Large intestine (tissue), 3 donors: ENCODE data around the gene PTPRU. TPM values are rescaled to one million over a fixed set of nuclear protein-coding genes. Genes with fewer than 3 reads are reported as not detected.
"Not testable (repeated sequence)": the region's sequence is repeated elsewhere in the genome, so short reads cannot be mapped to it uniquely, and the experiment has no call there.

Experiments used
- DNase-seq, 2 donors: peaks; one replicate each; pipeline versions ENCODE4 v3.0.0 to v3.0.0-alpha.2; 2013
- H3K27ac ChIP-seq: one replicate; pipeline ENCODE4 v1.5.1; 2013; ENCODE audit warnings: low read length
- H3K27me3 ChIP-seq: 2 replicates; pipeline ENCODE4 v1.6.1; 2013; ENCODE audit warnings: low read length; ENCODE audit not compliant: control insufficient read depth, insufficient read depth
- H3K36me3 ChIP-seq: 2 replicates; pipeline ENCODE4 v1.6.1; 2013; ENCODE audit warnings: low read length; ENCODE audit not compliant: control insufficient read depth, insufficient read depth
- H3K4me1 ChIP-seq: one replicate; pipeline ENCODE4 v1.6.1; 2013; ENCODE audit warnings: low read length; ENCODE audit not compliant: control insufficient read depth, insufficient read depth
- H3K4me3 ChIP-seq: one replicate; pipeline ENCODE4 v1.5.1; 2013; ENCODE audit warnings: low read length
- H3K9me3 ChIP-seq: one replicate; pipeline ENCODE4 v1.6.1; 2013; ENCODE audit warnings: mild to moderate bottlenecking, low read depth, low read length, moderate library complexity; ENCODE audit not compliant: control insufficient read depth
- WGBS: methylation state at CpG from one replicate; pipeline ENCODE4 v1.1.5; 2013; ENCODE audit warnings: low lambda C conversion rate; ENCODE audit not compliant: insufficient coverage; 5-methylcytosine and 5-hydroxymethylcytosine counted together
- polyA plus RNA-seq: library from polyadenylated mRNA; unstranded; fragments of 120-200 nt; gene quantifications from one replicate; pipeline ENCODE4 v1.2.1, GENCODE V29; 2013

Gene PTPRU
- polyA plus RNA-seq, 1 donor = 17.6 TPM

DNA sequence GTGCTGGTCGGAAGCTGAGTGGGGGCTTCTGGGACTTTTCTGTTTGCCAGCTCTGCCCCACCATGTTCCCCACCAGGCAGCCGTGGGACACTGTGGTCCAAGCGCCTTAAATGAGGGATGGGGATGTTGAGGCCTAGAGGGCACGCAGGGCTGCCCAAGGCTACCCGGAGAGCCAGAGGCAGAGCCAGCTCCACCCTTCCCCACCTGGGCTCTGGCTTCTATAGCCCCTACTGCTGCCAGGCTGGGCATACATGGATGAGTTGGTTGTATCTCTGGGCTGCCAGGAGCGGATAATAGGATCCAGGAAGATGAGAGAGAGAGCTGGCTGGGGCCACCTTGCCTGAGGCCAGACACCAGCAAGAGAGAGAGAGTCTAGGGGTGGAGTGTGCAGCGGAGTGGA, 49.4 kb downstream of the PTPRU start:
- Histone ChIP-seq H3K9me3 (peaks cover 3% of the 10 kb centered on the region), H3K27me3 (no peaks in the 10 kb centered on the region), H3K36me3 (peaks cover 6% of the 10 kb centered on the region), H3K4me1 (peaks cover 2% of the 10 kb centered on the region), H3K4me3 (no peak overlapping the region), H3K27ac (no peak overlapping the region)
- no CpG with 5 or more reads among the region's 7 CpGs for whole genome bisulfite sequencing
- DNase-seq = no peak

DNA sequence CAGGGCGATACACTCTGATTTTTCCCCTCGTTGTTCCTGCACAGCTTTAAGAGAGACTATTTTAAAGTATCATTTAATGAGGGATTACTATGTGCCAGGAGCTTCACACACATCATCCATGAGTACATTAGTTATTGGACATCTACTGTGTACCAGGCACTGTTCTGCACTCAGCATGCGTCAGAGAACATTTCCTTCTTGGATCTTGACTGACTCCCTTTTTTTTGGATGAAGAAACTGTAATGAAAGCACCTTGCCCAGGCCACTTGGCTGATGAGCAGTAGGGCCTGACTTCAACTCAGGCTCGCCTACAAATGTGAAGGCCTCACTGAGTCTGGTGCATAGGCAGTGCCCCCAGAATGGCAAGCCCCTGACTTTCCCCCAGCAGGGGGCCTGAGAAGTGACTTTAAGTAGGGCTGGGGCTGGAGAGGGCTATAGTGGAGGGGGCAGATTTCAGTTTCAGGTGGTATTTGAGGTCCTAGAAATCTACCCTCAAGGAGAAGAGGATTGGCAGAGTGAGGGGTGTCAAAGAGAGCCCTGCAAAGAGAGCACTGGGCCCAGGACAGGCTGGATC, 50.0 kb downstream of the PTPRU start:
- no peak for DNase-seq
- Histone ChIP-seq H3K27me3 (no peaks in the 10 kb centered on the region), H3K4me3 (no peak overlapping the region), H3K9me3 (peaks cover 3% of the 10 kb centered on the region), H3K27ac (no peak overlapping the region), H3K4me1 (peaks cover 2% of the 10 kb centered on the region), H3K36me3 (peaks cover 6% of the 10 kb centered on the region)
- WGBS = no CpG with 5 or more reads among the region's 4 CpGs

DNA sequence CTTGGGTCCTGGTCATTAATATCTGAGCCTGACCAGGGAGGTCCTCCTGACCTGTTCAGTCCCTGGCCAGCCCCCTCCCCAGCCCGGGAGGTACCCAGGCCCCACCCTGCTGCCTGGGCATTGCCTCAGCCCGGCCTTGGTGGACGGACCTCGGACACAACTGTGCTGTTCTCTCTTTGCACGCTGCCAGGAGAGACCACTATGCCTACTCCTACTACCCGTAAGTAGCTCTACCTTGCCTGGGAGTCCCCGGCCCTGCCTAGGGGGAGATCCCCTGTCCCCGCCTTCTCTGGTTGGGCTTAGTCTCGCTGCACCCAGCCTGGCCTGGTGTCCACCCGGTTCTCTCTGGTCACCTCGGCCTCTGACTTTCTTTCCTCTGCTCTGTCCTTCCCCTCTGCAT, 53.2 kb downstream of the PTPRU start:
- Histone ChIP-seq H3K4me3 (no peak overlapping the region), H3K4me1 (no peaks in the 10 kb centered on the region), H3K27me3 (no peaks in the 10 kb centered on the region), H3K36me3 (peaks cover 14% of the 10 kb centered on the region), H3K9me3 (no peaks in the 10 kb centered on the region), H3K27ac (no peak overlapping the region)
- 83% methylated on average over 1 of the region's 11 CpGs for WGBS
- DNase-seq = no peak

DNA sequence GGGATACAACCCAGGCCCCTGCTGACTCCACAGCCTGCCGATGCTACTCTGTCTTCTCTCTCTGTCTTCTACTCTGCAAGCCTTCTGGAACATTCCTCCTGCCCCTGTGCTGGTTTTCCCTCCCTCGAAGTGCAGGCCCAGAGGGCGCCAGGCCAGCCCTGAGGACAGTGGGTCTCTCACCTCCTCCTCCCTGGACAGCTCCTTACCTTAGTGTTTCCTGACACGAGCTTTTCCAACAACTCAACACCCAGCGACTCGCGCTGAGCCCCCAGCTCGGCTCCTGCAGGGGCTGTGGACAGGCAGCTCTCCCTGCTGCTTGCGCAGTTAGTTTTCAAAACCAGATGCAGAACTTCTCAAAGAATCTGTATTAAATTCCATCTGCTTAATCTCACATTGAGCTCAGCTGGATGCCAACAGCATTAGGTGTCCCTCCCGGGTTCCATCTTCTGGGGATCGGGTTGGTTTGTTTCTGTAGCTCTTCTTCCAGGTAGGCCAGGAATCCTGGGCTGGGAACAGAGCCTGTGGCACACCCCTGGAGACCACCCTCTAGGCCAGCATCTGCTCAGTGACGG, 54.2 kb downstream of the PTPRU start:
- Histone ChIP-seq H3K27ac (no peak overlapping the region), H3K4me3 (no peak overlapping the region), H3K27me3 (no peaks in the 10 kb centered on the region), H3K4me1 (no peaks in the 10 kb centered on the region), H3K9me3 (no peaks in the 10 kb centered on the region), H3K36me3 (peaks cover 14% of the 10 kb centered on the region)
- no CpG with 5 or more reads among the region's 12 CpGs for WGBS
- DNase-seq = no peak

- H3K36me3 ChIP-seq = peaks cover 13% of the 10 kb centered on the region
- H3K9me3 ChIP-seq = no peaks in the 10 kb centered on the region
- H3K4me3 ChIP-seq = no peak overlapping the region
- no peaks in the 10 kb centered on the region for H3K4me1 ChIP-seq
- H3K27me3 ChIP-seq = no peaks in the 10 kb centered on the region
- no peak overlapping the region for H3K27ac ChIP-seq
- 92% methylated on average over 5 of the region's 10 CpGs for WGBS
- DNase-seq = no peak
Observed at GRCh38 chr1:29291756-29292155, 55.4 kb downstream of the PTPRU start.

GRCh38 chr1:29292344-29292743, 56.0 kb downstream of the PTPRU start:
- peaks cover 13% of the 10 kb centered on the region for H3K36me3 ChIP-seq
- no peaks in the 10 kb centered on the region for H3K9me3 ChIP-seq
- H3K27me3 ChIP-seq = no peaks in the 10 kb centered on the region
- DNase-seq = no peak
- no peak overlapping the region for H3K4me3 ChIP-seq
- WGBS = no CpG with 5 or more reads among the region's 3 CpGs
- no peaks in the 10 kb centered on the region for H3K4me1 ChIP-seq
- no peak overlapping the region for H3K27ac ChIP-seq

GRCh38 chr1:29297450-29297849, 61.1 kb downstream of the PTPRU start:
- no peak overlapping the region for H3K4me3 ChIP-seq
- WGBS = no CpG with 5 or more reads among the region's 5 CpGs
- no peak for DNase-seq
- H3K4me1 ChIP-seq = no peaks in the 10 kb centered on the region
- H3K9me3 ChIP-seq = no peaks in the 10 kb centered on the region
- no peaks in the 10 kb centered on the region for H3K27me3 ChIP-seq
- peaks cover 16% of the 10 kb centered on the region for H3K36me3 ChIP-seq
- H3K27ac ChIP-seq = no peak overlapping the region

DNA sequence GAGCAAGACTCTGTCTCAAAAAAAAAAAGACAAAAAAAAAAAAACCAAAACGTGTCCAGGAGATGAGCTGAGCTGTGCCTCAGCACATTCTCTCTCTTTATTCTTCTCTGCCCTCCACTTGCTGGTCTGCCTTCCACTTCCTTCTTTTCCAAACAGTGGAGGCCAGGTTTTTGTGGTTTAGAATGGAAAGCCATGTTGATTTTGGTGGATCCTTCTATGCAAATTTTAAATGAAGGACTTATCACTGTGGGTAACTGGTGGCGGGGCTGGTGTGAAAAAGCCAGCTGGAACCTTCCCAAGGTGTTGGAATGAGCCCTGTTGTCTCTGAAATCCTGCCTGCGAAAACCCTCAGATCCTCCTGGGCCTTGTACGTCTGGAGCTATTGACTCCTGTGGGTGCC, 61.9 kb downstream of the PTPRU start:
- no CpG with 5 or more reads among the region's 4 CpGs for WGBS
- Histone ChIP-seq H3K4me1 (peaks cover 1% of the 10 kb centered on the region), H3K27me3 (no peaks in the 10 kb centered on the region), H3K36me3 (peaks cover 16% of the 10 kb centered on the region), H3K9me3 (no peaks in the 10 kb centered on the region), H3K27ac (no peak overlapping the region), H3K4me3 (no peak overlapping the region)
- DNase-seq = no peak

DNA sequence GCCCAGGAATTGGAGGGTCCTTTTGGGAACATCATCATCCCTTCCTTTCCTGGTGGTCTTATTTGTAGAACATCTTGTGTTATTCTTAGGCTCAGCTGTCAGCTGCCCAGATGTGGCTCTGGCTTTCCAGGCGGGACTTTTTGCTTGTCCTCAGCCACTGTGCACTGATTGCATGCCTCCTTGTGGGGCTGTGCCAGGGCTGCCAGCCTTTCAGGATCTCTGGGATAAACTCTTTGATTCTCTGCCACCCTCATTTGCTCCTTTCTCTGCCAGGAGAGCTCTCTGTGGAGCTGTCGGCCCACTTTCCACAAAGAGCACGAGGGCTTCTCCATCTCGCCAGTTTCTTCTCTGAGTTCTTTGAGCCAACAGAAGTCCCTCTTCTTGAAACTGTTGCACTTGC, 63.1 kb downstream of the PTPRU start:
- H3K36me3 ChIP-seq = peaks cover 17% of the 10 kb centered on the region
- H3K4me1 ChIP-seq = peaks cover 7% of the 10 kb centered on the region
- no CpG with 5 or more reads among the region's 4 CpGs for WGBS
- H3K27me3 ChIP-seq = no peaks in the 10 kb centered on the region
- no peak for DNase-seq
- no peak overlapping the region for H3K27ac ChIP-seq
- H3K9me3 ChIP-seq = no peaks in the 10 kb centered on the region
- no peak overlapping the region for H3K4me3 ChIP-seq

DNA sequence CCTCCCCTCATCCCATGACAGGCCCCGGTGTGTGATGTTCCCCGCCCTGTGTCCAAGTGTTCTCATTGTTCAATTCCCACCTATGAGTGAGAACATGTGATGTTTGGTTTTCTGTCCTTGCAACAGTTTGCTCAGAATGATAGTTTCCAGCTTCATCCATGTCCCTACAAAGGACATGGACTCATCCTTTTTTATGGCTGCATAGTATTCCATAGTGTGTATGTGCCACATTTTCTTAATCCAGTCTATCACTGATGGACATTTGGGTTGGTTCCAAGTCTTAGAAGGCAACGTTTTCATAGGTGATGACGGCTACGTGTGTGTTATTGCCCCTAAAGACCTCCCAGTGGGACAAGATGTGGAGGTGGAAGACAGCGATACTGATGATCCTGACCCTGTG, 65.4 kb downstream of the PTPRU start:
- not testable (repeated sequence) for H3K9me3 ChIP-seq, H3K27me3 ChIP-seq, H3K4me1 ChIP-seq, H3K27ac ChIP-seq, H3K4me3 ChIP-seq, DNase-seq
- H3K36me3 ChIP-seq = peaks cover 29% of the 10 kb centered on the region
- 100% methylated on average over 1 of the region's 6 CpGs for WGBS
